Posterior cingulate gyrus (tissue), 11 donors: ENCODE results near the gene GLOD4.

ENCODE experiments used
- DNase-seq, 10 donors: peaks; one replicate each; pipeline versions ENCODE4 v3.0.0 to v3.0.0-alpha.2; 2020 to 2021; ENCODE audit warnings: mixed read lengths in 3 of 10
- intact Hi-C: fragments of 100-400 bp; cut with DNase I; formaldehyde crosslinking; loops from one replicate; pipeline ENCODE4 v1.15.1; 2023

GLOD4 gene

GRCh38 chr17:746181-746580 lies 35.9 kb downstream of the GLOD4 start:
- DNase-seq: peak in 1 of 10 donors; percentile 78
- intact Hi-C loops: no loop called here

GRCh38 chr17:745406-745805 lies 36.7 kb downstream of the GLOD4 start:
- peak in 1 of 10 donors; percentile 67 for DNase-seq
- intact Hi-C loops: no loop called here

DNA sequence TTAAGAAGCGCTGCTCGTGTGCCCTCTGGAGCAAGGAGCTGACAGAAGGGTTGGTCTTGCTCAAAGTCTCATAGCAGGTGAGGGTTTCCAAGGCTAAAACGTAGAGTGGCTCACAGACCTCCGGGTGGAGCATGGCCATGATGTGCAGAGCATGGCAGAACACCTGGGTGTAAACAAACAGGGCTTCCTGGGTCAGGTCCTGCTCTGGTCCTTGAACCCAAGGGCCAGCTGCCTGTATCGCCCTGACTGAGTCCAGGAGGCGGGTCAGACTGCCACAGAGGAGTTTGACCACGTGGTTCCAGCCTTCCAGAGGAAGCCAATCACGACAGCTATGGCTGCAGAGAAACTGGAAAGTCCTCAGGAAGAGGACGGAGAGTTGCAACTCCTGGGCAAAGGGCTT lies 37.1 kb downstream of the GLOD4 start:
- intact Hi-C loops: no loop called here
- DNase-seq: peak in 1 of 10 donors; percentile 52

- intact Hi-C loops: no loop called here
- DNase-seq: no peak
Measured at GRCh38 chr17:743139-743538, 38.9 kb downstream of the GLOD4 start.

DNA sequence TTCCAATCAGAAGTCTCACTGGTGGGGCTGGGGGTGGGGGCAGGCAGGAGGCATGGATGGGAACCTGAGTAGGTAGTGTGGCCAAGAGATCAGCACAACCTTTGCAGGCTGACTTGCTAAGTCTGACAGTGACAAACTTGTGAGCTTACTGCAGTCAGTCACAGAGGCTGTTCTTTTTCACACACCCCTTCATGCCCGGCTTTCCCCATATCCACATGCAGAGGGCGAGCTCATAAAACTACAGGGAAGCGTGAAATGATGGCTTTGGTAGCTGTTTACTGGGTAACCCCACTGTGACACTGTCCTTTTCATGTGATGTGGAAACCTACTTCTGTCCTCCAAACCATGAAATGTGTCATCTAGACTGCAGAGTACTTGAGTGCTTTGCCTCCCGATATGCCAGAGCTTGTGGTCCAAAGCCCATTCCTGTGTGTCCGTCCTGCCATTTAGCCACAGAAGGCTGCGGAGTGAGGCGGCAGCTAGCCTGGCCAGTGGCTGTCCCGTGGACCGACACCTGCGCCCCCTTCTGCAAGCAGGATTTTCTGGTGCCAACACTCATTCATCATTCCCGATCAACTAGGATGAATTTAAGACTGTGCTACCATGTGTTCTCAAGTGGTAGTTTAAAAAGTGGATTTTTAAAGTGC lies 39.8 kb downstream of the GLOD4 start:
- DNase-seq: peak in 2 of 10 donors; percentile 75 to 77
- intact Hi-C loops: no loop called here

- peak in 1 of 10 donors; percentile 67 for DNase-seq
- intact Hi-C loops: no loop called here
Measured at GRCh38 chr17:740240-741017, 41.7 kb downstream of the GLOD4 start.

GRCh38 chr17:737561-738113 lies 44.4 kb downstream of the GLOD4 start:
- intact Hi-C loops: no loop called here
- DNase-seq: peak in 1 of 10 donors; percentile 2

- intact Hi-C loops: no loop called here
- peak in 1 of 10 donors; percentile 50 for DNase-seq
Measured at GRCh38 chr17:733743-734142, 48.3 kb downstream of the GLOD4 start.

- intact Hi-C loops: no loop called here
- peak in 8 of 10 donors; percentile 16 to 92 (median 48) for DNase-seq
Measured at GRCh38 chr17:732902-733720, 49.0 kb downstream of the GLOD4 start.

GRCh38 chr17:732067-732901 lies 49.8 kb downstream of the GLOD4 start, which contains the start of gene TLCD3A:
TLCD3A (plus strand) TSS chr17:732596; CDS start chr17:732648, 52 bp downstream.
- DNase-seq: peak; percentile 32 to 92 (median 53)
- intact Hi-C loops: no loop called here

DNA sequence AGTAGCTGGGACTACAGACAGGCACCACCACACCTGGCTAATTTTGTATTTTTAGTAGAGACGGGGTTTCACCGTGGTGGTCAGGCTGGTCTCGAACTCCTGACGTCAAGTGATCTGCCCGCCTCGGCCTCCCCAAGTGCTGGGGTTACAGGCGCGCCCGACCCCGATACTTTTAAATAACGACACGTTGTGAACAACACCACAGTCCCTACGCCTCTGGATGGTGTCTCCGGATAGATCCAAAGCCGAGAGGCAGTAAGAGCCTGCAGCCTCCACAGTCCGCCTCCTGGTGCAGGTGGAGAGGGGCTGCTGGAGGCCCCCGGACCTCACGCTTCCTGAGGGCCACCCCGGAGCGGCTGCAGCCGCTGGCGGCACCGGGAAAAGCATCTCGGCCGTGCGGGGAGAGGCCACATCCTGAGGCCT lies 50.4 kb downstream of the GLOD4 start:
- DNase-seq: peak in 3 of 10 donors; percentile 19 to 79 (median 28)
- intact Hi-C loops: no loop called here

DNA sequence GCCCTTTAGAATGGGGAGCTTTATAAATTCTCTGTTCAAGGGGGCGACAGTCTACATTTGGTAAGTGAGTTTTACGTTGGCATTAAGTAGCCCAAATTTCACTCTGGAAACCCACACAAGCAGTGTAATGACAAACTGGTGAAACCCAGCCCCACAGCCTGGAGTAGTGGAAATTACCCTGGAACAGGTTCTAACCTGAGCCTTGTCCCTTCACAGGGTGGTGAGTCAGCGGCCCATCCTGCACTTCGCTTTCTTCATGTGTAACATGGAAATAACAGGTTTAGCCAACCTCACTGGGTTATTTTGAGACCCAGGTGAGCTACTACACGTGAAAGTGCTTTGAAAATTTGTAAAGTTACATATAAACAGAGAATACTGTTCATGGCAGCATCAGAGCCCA lies 53.2 kb downstream of the GLOD4 start:
- intact Hi-C loops: no loop called here
- DNase-seq: no peak

DNA sequence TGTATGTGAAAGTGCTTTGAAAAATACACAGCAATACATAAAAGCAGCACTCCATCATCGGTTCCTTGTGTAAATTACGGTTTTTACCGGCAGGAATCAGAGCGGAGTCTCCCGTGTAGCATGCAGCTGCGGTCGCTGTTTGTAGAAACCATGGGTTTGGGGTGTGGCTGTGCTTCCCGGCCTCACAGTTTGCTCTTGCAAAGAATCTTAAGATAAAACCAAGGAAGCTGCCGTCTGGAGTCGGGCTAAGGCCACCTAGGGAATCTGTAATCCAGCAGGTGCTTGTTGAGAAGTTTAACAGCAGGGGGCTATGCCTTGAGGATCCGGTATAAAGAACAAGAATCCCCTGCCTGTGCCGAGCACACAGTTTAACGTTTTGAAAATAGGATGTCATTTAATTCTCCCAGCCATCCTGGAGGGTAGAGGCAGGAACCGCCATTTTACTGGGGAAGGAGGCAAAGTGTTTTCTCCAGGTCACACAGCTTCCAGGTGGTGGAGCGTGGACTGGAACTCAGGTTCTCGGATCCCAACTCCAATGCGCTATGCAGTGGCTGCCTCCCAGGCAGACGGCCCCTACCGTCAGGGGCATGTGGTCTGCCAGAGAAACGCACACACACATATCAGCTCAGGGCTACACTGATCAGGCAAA lies 55.7 kb downstream of the GLOD4 start:
- no peak for DNase-seq
- intact Hi-C loops: no loop called here

DNA sequence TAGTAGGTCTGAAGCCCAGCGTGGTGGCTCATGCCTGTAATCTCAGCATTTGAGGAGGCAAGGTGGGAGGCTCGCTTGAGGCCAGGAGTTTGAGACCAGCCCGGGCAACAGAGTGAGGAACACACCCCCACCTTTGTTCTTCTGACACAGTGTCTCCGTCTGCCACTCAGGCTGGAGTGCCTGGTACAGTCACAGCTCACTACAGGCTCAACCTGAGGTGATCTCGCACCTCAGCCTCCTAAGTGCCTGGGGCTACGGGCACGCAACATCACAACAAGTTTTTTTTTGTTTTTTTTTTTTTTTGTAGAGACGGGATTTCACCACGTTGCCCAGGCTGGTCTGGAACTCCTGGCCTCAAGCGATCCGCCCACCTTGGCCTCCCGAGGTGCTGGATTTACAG lies 56.3 kb downstream of the GLOD4 start:
- DNase-seq: no peak
- intact Hi-C loops: no loop called here

- no peak for DNase-seq
- intact Hi-C loops: no loop called here
Measured at GRCh38 chr17:725084-725483, 57.0 kb downstream of the GLOD4 start.

GRCh38 chr17:721540-721937 lies 60.5 kb downstream of the GLOD4 start:
- intact Hi-C loops: no loop called here
- no peak for DNase-seq

GRCh38 chr17:720706-721539 lies 61.2 kb downstream of the GLOD4 start:
- intact Hi-C loops: no loop called here
- no peak for DNase-seq

GRCh38 chr17:718075-718474 lies 64.0 kb downstream of the GLOD4 start:
- no peak for DNase-seq
- intact Hi-C loops: no loop called here
